ENCODE measurements around the gene SH3RF3.

Gene SH3RF3

GRCh38 chr2:109128616-109129355, at the start of gene SH3RF3:
TSS of gene SH3RF3 (plus strand) at chr2:109129205.
- no peak for DNase-seq (ENCODE audit: extremely low spot score, insufficient read length, low read depth)
- FAIRE-seq, result no peak

DNA sequence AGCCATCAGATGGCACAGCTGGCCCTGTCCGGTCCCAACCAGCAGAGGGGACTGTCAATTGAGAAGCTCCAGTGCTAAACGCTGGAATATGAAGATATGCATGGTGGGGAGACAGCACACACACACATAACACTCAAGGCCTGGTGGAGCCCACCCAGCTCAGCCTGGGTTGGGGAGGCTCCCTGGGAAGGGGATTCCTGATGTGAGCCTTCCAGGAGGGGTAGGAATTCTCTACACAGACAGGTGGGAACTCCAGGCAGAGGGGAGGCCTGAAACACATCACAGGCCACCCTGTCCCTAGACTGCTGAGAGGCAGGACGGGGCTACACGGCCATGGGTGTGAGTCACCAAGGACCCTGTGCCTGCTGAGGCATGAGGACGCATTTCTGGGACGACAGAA, 49.4 kb upstream of the SH3RF3 start:
- FAIRE-seq (no peak), DNase-seq (ENCODE audit: extremely low spot score, insufficient read length, low read depth) (no peak)

- DNase-seq (ENCODE audit: extremely low spot score, insufficient read length, low read depth) (no peak), FAIRE-seq (no peak)
Observed at GRCh38 chr2:109080109-109080508, 48.9 kb upstream of the SH3RF3 start.

- FAIRE-seq (no peak), DNase-seq (ENCODE audit: extremely low spot score, insufficient read length, low read depth) (no peak)
Observed at GRCh38 chr2:109080757-109081156, 48.2 kb upstream of the SH3RF3 start.

DNA sequence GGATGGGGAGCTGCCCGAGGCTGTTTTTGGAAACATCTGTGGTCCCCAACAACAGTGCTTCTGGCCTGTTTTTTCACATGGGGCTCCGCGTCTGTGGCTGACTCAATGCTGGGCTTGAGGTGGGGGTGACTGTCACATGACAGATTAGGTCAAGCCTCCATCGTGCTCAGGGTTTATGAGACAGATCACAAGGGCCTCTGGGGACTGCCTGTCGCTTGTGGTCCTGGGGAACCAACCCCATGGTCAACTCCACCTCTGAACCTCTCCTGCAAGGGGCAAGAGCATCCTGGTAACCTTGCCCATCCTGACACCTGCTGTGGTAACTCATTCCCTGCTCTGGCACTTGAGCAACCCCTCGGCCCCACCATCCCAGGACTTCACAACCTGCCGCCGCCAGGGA, 47.6 kb upstream of the SH3RF3 start:
- DNase-seq (ENCODE audit: extremely low spot score, insufficient read length, low read depth) (no peak), FAIRE-seq (no peak)

DNA sequence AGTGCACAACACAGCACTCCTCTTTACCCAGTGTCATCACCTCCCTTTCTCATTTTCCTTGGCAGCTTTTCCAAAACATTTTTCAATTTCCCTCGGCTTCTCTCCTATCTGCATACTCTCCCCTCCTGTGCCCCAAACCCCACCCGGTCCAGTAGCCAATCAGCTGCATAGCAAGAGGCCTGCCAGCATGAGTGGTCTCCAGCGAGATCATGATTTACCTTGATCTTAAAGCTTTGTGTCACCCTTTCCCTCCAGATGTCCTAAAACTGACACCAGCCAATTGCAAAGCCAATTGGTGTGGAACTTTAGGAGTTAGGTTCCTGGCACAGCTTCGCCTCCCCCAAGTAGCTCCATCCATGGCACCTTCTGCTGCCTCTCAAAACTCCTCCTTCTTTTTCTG, 45.2 kb upstream of the SH3RF3 start:
- DNase-seq (ENCODE audit: extremely low spot score, insufficient read length, low read depth) (no peak), FAIRE-seq (no peak)

DNA sequence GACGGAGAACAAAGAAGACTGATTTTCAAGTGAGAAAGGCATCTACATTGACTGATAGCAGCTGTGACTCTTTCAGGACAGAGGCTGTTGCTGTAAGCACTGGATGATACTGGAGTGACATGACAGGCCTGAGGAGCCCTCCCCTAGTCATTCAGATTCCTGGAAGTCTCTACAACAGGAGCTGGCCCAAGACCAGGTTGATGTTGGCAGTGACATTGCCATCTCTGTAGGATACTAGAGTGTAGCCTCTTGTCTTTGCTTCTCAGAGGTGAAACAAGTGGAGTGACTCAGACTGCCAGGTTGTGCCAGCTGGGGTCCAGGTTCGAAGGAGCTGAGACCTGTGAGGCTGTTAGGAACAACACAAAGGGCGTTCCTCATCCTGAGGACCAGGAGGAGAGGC, 44.7 kb upstream of the SH3RF3 start:
- FAIRE-seq (no peak), DNase-seq (ENCODE audit: extremely low spot score, insufficient read length, low read depth) (no peak)

GRCh38 chr2:109085912-109086742, 42.9 kb upstream of the SH3RF3 start:
- DNase-seq (ENCODE audit: extremely low spot score, insufficient read length, low read depth), result no peak
- no peak for FAIRE-seq

GRCh38 chr2:109086743-109087020, 42.3 kb upstream of the SH3RF3 start:
- no peak for FAIRE-seq
- DNase-seq (ENCODE audit: extremely low spot score, insufficient read length, low read depth), result no peak

DNA sequence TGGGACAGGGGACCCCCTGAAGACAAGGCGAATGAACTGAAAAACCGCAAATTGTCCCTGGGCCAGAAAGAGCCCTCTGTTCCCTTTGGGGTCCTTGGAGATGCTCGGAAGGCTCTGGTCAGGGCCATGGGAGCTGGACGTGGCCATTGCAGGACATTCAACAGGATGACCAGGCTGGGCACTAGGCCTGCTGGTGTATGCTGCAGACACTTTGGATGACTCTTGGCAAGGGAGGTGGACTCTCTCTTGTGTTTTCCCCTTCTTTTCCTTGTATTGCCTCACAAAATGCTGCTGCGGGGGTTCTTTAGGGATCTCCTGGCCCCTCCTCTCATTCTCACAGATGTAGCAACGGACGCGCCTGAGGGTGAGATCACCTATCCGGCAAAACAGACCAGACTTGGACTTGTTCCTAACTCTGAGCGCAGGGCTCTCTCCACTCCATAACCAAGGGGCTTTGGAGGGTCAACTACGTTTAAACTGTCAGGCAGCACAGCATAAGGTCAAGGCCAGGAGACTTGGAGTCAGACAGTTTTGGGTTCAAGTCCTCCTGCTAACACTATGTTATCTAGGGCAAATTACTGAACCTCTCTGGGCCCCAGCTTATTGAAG, 41.8 kb upstream of the SH3RF3 start:
- FAIRE-seq, result no peak
- DNase-seq (ENCODE audit: extremely low spot score, insufficient read length, low read depth), result no peak

GRCh38 chr2:109089602-109090300, 39.3 kb upstream of the SH3RF3 start:
- FAIRE-seq (no peak), DNase-seq (ENCODE audit: extremely low spot score, insufficient read length, low read depth) (no peak)

GRCh38 chr2:109091526-109091925, 37.5 kb upstream of the SH3RF3 start:
- no peak for FAIRE-seq
- DNase-seq (ENCODE audit: extremely low spot score, insufficient read length, low read depth), result no peak

DNA sequence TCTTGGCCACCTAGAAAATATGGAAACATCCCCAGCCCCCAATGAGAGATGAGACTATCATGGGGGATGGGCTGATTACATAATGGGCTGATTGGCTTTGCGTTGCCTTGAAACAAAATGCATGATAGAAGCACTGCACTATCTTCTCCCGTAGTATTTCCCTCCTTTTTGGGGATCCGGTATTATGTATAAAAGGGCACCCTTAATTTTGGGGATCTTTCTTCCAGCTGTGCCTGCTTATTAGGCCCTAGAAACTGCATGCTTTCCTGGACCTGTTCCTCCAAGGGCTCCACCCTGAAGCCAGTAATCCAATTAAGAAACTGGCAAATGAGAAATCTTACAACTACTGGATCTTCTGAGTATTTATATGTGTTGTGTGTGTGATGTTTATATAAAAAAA, 34.9 kb upstream of the SH3RF3 start:
- FAIRE-seq (no peak), DNase-seq (ENCODE audit: extremely low spot score, insufficient read length, low read depth) (no peak)

DNA sequence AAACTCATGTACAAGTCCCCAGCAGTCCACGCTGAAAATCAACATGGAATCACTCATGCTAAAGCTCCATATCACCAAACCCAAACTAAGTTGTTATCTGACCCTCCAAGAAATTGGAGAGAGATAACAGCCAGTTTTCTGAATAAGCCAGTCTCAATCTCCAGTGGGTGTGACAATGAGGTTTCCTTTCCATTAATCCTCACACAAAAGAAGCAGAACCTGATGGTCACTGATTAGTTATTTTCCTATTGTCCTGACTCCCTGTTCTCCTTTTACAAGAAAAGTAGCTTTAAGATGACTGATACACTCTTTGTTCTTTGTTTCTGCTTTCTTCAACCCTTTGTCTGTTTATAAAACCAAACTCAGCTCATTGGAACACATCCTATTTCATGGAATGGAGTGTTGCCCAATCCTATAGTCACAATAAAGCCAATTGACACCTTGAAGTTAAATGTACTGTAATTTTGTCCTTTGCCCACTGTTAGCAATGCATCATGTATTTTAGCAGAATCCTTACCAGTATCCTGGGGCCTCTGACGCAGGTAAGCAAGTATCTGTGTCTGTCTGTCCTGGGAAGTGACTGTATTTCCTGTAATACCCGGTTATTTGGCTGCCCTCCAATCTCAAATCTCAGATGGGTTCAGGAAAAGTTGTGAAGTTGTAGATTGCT, 30.6 kb upstream of the SH3RF3 start:
- FAIRE-seq, result no peak
- DNase-seq (ENCODE audit: extremely low spot score, insufficient read length, low read depth), result no peak

GRCh38 chr2:109098921-109099273, 30.1 kb upstream of the SH3RF3 start:
- no peak for FAIRE-seq

GRCh38 chr2:109102588-109103233, 26.3 kb upstream of the SH3RF3 start:
- no peak for FAIRE-seq
- no peak for DNase-seq (ENCODE audit: extremely low spot score, insufficient read length, low read depth)

More at GRCh38 chr2:109098921-109099273, 30.1 kb upstream of the SH3RF3 start:
- DNase-seq (ENCODE audit: extremely low spot score, insufficient read length, low read depth), result no peak

DNA sequence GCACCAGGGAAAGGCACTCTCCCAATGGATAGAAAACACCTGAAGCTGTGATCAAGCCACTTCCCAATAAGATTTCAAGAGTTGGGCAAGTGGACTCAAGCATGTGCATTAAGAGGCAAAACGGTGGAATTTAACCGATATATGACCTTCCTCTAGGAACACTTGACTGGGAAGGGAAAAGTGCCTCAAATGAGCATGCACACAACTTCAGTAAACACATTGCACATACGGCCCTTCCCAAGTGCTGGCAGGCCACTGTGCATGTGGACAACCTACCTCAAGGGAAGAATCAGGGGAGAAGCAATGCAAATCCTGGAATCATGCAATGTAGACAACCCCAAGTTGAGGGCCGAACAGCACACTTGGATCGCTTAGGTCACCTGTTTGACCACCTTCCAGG, 23.9 kb upstream of the SH3RF3 start:
- no peak for FAIRE-seq
- no peak for DNase-seq (ENCODE audit: extremely low spot score, insufficient read length, low read depth)

DNA sequence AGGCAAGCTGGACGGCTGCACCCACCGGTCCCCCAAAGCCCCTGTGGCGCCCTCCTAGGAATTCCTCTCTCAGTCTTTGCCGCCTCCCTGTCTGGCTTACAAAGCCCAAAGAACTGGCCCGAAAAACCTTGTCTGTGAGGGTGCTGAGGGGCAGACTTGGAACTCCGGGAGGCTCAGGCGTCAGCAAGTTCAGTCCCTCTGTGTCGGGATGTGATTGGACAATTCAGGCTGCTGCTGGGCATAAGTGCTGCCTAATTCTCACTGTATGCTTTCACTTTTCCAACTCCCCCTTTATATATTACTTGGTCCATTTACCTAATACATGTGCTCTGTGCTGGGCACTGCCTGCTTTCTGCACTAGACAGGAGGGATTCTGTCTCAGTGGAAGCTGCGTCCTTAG, 20.3 kb upstream of the SH3RF3 start:
- FAIRE-seq (no peak), DNase-seq (ENCODE audit: extremely low spot score, insufficient read length, low read depth) (no peak)

DNA sequence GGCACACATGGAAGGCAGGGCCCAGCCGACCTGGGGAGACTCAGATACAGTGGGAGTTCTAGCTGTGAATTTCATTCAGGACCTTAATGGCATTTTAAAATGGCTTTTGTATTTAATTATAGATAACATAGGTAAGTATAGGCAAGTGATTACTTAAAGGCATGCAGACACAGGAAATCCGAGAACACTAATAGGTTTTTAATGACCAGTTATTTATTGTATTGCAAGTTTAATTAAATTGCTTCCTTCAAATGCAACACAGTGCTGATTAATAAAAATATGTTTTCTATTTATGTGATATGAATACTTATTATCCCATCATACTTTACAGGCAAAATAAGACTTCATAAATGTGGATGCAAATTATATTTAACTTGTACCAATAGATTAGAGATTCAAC, 19.7 kb upstream of the SH3RF3 start:
- FAIRE-seq, result no peak

DNA sequence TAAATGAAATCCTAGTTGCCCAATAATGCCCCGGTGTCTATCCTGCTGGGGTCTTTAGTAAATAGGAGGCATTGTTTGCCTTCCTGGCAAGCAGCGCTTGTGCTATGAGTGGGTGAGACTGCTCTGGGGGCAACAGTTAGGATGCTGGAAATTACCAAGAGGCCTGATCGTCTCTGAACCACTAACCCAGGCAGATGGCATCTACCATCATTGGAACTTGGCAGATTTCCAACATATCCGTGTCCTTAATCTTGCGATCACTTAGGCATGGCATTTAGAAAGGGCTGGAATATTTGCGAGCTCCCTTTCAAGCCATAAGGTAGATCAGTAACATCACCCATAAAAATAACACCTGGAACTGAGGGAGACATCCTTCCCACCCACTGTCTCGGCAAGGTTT, 18.8 kb upstream of the SH3RF3 start:
- FAIRE-seq, result no peak
- DNase-seq (ENCODE audit: extremely low spot score, insufficient read length, low read depth), result no peak

More for the DNA sequence above, 19.7 kb upstream of the SH3RF3 start:
- DNase-seq (ENCODE audit: extremely low spot score, insufficient read length, low read depth), result no peak

All from GM18507 (cell line).